Ishikawa (cell line): ENCODE results near the gene AIM2.

Experiments used
- CEBPB ChIP-seq: IDR thresholded peaks from 2 replicates; pipeline ENCODE4 v1.6.1; 2012
- RAD21 ChIP-seq: IDR thresholded peaks from 2 replicates; pipeline ENCODE4 v1.6.1; 2012; ENCODE audit warnings: low read depth
- TF ChIP-seq, protein P1 (sequence below): IDR thresholded peaks from 2 replicates; pipeline ENCODE4 v1.6.1; 2012; ENCODE audit warnings: low read depth, mild to moderate bottlenecking
- TF ChIP-seq, protein P2 (sequence below): IDR thresholded peaks from 2 replicates; pipeline ENCODE4 v1.6.1; 2012

DNA sequence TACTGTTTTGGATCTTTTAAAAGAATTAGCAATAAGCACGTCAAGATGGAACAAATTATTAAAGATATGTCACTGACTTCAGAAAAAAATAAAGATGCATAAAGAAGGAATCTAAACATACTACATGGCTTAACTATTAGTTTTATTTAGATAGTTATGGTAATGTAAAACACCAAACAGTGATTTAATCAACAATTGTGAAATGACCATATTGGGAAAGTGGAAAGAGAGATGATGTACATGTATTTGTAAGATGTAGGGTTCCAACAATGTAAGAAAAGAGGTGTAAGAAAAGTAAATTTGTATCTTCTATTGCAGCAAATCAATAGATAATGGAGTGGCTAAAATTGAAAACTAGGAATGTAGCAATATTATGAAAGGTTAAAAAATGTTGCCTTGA lies 6.4 kb upstream of the AIM2 start:
- TF ChIP-seq, protein P1, sequence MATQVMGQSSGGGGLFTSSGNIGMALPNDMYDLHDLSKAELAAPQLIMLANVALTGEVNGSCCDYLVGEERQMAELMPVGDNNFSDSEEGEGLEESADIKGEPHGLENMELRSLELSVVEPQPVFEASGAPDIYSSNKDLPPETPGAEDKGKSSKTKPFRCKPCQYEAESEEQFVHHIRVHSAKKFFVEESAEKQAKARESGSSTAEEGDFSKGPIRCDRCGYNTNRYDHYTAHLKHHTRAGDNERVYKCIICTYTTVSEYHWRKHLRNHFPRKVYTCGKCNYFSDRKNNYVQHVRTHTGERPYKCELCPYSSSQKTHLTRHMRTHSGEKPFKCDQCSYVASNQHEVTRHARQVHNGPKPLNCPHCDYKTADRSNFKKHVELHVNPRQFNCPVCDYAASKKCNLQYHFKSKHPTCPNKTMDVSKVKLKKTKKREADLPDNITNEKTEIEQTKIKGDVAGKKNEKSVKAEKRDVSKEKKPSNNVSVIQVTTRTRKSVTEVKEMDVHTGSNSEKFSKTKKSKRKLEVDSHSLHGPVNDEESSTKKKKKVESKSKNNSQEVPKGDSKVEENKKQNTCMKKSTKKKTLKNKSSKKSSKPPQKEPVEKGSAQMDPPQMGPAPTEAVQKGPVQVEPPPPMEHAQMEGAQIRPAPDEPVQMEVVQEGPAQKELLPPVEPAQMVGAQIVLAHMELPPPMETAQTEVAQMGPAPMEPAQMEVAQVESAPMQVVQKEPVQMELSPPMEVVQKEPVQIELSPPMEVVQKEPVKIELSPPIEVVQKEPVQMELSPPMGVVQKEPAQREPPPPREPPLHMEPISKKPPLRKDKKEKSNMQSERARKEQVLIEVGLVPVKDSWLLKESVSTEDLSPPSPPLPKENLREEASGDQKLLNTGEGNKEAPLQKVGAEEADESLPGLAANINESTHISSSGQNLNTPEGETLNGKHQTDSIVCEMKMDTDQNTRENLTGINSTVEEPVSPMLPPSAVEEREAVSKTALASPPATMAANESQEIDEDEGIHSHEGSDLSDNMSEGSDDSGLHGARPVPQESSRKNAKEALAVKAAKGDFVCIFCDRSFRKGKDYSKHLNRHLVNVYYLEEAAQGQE, result no peak
- TF ChIP-seq RAD21 (no peak), CEBPB (no peak)
- TF ChIP-seq, protein P2, sequence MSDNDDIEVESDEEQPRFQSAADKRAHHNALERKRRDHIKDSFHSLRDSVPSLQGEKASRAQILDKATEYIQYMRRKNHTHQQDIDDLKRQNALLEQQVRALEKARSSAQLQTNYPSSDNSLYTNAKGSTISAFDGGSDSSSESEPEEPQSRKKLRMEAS, result no peak
